Mammary epithelial cell (primary cell): ENCODE measurements around the gene MAD1L1.

ENCODE experiments used
- EZH2 ChIP-seq: IDR thresholded peaks from 2 replicates; pipeline ENCODE4 v1.6.1; 2012; ENCODE audit warnings: low read length, inconsistent platforms, borderline replicate concordance
- TF ChIP-seq, protein P1 (sequence below), 2 donors: IDR thresholded peaks in 1 of 2; conservative IDR thresholded peaks in 1 of 2; 2 replicates each; pipeline ENCODE4 v1.5.1; 2011 to 2012; ENCODE audit warnings: inconsistent platforms in 2 of 2, low read length in 2 of 2, mild to moderate bottlenecking in 2 of 2, control low read depth in 1 of 2, low read depth in 1 of 2; ENCODE audit not compliant: insufficient read depth in 1 of 2; ENCODE audit errors: extremely low read depth in 1 of 2

- TF ChIP-seq, protein P1, sequence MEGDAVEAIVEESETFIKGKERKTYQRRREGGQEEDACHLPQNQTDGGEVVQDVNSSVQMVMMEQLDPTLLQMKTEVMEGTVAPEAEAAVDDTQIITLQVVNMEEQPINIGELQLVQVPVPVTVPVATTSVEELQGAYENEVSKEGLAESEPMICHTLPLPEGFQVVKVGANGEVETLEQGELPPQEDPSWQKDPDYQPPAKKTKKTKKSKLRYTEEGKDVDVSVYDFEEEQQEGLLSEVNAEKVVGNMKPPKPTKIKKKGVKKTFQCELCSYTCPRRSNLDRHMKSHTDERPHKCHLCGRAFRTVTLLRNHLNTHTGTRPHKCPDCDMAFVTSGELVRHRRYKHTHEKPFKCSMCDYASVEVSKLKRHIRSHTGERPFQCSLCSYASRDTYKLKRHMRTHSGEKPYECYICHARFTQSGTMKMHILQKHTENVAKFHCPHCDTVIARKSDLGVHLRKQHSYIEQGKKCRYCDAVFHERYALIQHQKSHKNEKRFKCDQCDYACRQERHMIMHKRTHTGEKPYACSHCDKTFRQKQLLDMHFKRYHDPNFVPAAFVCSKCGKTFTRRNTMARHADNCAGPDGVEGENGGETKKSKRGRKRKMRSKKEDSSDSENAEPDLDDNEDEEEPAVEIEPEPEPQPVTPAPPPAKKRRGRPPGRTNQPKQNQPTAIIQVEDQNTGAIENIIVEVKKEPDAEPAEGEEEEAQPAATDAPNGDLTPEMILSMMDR (conservative IDR thresholded peaks at IDR 0.05 in 1 of 2, IDR thresholded peaks at IDR 0.05 in 1 of 2; ENCODE audit: extremely low read depth in 1 of 2, insufficient read depth in 1 of 2, low read depth in 1 of 2, low read length in 2 of 2) = no peak
- no peak for TF ChIP-seq EZH2
Measured at GRCh38 chr7:2120251-2120660, 112.5 kb downstream of the MAD1L1 start.
